ENCODE results near the gene ALCAM. TPM values are rescaled to one million over a fixed set of nuclear protein-coding genes. Genes with fewer than 3 reads are reported as not detected.

Gene ALCAM
- polyA plus RNA-seq, 3 donors, result 114 to 122 (median 116) TPM

DNA sequence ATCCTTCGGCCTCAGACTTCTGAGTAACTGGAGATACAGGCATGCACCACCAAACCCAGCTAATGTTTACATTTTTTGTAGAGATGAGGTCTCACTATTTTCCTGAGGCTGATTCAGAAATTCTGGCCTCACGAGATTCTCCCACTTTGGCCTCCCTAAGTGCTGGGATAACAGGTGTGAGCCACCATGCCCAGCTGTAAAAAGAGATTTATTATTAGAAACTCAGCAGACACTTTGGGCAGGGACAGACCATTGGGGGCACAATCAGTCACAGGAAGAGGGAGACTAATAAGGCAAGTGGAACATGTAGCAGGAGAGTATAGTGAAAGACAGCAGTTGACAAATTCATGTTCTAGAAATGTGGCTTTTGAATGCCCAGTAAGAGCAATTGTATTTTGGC is 252.9 kb downstream of the ALCAM start:
- no peak for DNase-seq

DNA sequence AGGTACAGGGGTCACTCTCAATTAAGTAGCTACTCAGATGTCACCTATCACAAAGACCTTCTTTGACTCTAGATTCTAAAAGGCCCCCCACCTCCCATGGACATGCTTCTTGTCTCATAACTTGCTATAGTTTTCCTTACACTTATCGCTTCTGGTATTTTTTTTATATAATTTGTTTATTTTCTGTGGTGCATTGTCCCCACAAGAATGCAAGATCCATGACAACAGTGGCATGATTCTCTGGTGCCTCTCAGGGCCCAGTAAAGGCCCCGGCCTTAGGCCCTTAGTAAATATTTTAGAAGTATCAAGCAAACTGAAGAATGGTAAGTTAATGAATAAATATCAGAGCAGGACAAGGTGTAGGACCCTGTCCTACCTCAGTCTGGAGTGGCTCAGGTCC is 253.5 kb downstream of the ALCAM start:
- no peak for DNase-seq

DNA sequence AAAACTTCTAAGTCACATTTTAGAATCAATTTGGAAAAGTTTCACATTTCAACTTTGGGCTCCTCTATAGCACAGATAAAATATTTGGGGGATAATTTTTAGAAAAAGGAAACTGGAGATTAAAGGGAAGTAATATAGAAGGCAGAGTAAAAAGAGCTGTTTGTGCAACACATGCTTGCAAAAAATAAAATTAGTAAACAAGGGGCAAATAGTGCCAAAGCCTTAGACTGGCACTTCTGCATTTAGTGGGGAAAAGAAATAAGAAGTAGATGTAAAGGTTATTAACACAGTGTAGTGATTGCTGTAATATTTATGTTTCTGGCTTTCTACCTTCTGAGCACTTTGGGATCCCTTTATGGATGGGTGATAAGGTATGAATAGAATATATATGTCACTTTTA is 255.5 kb downstream of the ALCAM start:
- DNase-seq, result no peak
